GM18867 (cell line): ENCODE measurements around the gene SPAG4.

Experiments
- ATAC-seq: cut with Tn5 transposase; IDR thresholded peaks from one replicate; pipeline ENCODE4 v1.9.1; 2021; ENCODE audit warnings: mild to moderate bottlenecking, moderate library complexity; ENCODE audit not compliant: unreplicated experiment

Gene SPAG4, protein sequence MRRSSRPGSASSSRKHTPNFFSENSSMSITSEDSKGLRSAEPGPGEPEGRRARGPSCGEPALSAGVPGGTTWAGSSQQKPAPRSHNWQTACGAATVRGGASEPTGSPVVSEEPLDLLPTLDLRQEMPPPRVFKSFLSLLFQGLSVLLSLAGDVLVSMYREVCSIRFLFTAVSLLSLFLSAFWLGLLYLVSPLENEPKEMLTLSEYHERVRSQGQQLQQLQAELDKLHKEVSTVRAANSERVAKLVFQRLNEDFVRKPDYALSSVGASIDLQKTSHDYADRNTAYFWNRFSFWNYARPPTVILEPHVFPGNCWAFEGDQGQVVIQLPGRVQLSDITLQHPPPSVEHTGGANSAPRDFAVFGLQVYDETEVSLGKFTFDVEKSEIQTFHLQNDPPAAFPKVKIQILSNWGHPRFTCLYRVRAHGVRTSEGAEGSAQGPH

DNA sequence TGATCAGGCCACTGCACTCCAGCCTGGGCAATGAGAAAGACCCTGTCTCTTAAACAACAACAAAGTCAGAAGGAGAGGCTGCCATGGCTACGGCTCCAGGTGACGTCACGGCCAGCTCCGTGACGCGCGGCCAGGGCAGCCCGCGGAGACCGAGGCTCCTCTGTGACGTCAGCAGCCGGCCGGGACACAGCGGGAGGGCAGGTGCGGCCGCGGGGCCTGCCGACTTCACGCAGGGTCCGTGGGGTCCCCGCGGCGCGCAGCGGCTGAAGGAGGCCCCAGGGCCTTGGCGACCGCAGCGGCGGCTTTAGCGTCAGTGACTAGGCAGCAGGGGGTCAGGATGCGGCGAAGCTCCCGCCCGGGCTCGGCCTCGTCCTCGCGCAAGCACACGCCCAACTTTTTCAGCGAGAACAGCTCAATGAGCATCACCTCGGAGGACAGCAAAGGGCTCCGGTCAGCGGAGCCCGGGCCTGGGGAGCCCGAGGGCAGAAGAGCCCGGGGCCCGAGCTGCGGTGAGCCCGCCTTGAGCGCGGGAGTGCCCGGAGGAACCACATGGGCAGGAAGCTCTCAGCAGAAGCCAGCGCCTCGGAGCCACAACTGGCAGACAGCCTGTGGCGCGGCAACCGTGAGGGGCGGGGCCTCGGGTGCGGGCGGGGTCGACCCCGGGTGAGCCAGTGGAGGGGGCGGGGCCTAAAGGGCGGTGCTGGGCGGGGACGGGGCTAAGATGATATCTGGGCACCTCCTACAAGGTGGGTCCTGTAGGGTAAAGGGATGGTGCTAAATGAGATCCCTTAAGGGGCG, at the start of gene SPAG4:
Gene SPAG4 (plus strand): TSS at position 163 of the 798 bp plus-strand sequence. CDS start 175 bp downstream, at position 338.
- ATAC-seq = peak; percentile 71

- ATAC-seq = no peak
Observed at GRCh38 chr20:35568645-35569044, 47.0 kb upstream of the SPAG4 start.

DNA sequence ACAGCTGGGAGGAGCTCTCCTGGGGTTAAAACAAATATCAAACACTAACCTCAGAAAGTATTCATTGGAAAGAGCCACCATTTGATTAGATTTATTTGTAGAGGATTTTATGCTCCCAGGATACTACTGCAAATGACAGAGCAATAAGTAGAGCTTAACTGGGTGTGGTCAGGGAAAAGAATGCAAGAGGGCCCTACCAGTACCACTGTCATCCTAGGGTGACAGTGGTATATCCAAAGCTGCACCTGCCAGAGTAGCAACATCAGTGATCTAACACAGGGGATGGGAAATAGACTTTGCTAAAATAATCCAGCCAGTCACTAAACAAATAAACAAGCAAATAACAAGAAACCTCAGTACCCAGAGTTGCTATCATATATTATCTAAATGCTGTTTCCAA, 44.1 kb upstream of the SPAG4 start:
- no peak for ATAC-seq

GRCh38 chr20:35572838-35573237, 42.8 kb upstream of the SPAG4 start:
- ATAC-seq = no peak

GRCh38 chr20:35575958-35576357, 39.7 kb upstream of the SPAG4 start:
- ATAC-seq = no peak

- ATAC-seq = no peak
Observed at GRCh38 chr20:35576816-35577215, 38.8 kb upstream of the SPAG4 start.

- no peak for ATAC-seq
Observed at GRCh38 chr20:35578469-35578868, 37.2 kb upstream of the SPAG4 start.

GRCh38 chr20:35579196-35579595, 36.4 kb upstream of the SPAG4 start:
- no peak for ATAC-seq

GRCh38 chr20:35582131-35582530, 33.5 kb upstream of the SPAG4 start:
- ATAC-seq = no peak

GRCh38 chr20:35582741-35583404, 32.8 kb upstream of the SPAG4 start:
- no peak for ATAC-seq

GRCh38 chr20:35583636-35584560, 31.7 kb upstream of the SPAG4 start:
- no peak for ATAC-seq

DNA sequence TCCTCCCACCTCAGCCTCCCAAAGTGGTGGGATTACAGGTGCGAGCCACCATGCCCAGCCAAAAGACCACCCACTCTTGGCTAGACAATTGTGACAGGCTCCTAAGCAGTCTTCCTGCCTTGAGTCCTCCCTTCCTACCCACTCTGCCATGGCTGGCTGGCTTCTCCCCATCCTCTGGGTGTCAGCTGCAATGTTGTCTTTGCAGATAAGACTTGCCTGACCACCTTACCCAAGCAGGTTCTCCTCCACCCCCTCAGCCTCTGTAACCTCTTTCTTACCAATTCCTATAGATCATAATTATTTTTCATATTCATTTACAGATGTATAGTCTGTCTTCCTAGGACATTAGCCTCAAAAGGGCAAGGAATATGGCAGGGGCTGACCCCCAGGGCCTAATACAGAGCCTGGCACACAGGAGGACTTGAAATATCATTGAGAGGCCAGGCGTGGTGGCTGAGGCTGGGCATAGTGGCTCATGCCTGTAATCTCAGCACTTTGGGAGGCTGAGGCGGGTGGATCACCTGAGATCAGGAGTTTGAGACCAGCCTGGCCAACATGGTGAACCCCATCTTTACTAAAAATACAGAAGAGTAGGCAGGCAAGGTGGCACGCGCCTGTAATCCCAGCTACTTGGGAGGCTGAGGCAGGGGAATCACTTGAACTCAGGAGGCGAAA, 28.7 kb upstream of the SPAG4 start:
- ATAC-seq = no peak

- ATAC-seq = no peak
Observed at GRCh38 chr20:35587436-35587835, 28.2 kb upstream of the SPAG4 start.

DNA sequence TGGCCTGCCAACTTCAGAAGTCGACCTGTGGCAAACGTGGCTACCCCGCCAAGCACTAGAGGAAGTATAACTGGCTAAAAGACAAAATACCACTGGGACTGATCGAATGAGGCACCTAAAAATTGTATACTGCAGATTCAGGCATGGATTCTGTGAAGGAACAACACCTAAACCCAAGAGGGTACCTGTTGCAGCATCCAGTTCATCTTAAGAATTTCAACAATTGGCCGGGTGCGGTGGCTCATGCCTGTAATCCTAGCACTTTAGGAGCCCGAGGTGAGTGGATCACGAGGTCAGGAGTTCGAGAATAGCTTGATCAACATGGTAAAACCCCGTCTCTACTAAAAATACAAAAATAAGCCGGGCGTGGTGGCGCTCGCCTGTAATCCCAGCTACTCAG, 27.2 kb upstream of the SPAG4 start:
- ATAC-seq = no peak

GRCh38 chr20:35592339-35592974, 23.2 kb upstream of the SPAG4 start:
- ATAC-seq = no peak

- ATAC-seq = no peak
Observed at GRCh38 chr20:35595456-35595855, 20.2 kb upstream of the SPAG4 start.

GRCh38 chr20:35595901-35596300, 19.7 kb upstream of the SPAG4 start:
- ATAC-seq = no peak

DNA sequence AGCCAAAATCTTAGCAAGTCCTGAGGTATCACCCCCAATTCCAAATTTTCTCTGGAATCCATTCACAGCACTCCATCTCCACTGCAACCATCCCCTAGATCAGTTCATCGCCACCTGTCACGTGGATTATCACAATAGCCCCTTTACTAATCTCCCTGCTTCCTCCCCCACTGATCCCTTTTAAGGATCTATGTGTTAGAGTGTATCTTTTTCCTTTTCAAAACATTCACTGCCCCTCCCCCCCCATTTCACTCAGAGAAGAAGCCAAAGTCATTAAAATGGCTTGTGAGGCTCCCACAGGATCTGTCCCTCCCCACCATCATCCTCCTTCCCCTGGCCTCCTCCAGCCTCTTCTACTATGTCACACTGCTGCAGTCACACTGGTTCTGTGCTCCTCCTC, 18.4 kb upstream of the SPAG4 start:
- no peak for ATAC-seq

DNA sequence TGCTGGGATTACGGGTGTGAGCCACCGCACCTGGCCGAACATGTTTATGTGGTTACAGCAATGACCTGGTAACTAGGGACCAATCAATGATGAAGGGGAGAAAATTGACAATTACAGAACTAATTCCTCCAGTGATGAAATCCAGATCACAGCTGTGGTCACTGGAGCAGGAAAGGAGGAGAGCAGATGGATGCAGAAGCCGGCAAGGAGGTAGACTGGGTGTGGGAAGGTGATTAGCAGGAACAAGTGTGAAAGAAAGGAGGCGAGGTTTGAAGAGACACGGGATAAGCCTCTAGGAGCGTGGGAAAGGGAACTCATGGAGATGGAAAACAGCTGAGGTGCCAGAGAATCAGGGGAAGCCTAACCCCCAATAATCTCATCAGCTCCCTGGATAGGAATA, 17.2 kb upstream of the SPAG4 start:
- ATAC-seq = no peak
